GM23248 (cell line): ENCODE results near the gene PSEN2. TPM values are rescaled to one million over a fixed set of nuclear protein-coding genes. Genes with fewer than 3 reads are reported as not detected.

ENCODE experiments used
- DNase-seq: peaks from one replicate; pipeline ENCODE4 v3.0.0-alpha.2; 2015
- H2AFZ ChIP-seq: fragments of 200-600 bp; sonication (generic); 2 replicates; pipeline ENCODE4 v1.6.1; 2016; ENCODE audit warnings: antibody characterized with exemption
- H3F3A ChIP-seq: fragments of 200-600 bp; sonication (generic); 2 replicates; pipeline ENCODE4 v1.6.1; 2016; ENCODE audit warnings: mild to moderate bottlenecking, antibody characterized with exemption, mixed run types; ENCODE audit not compliant: insufficient read depth
- H3K27ac ChIP-seq: fragments of 200-600 bp; sonication (generic); 2 replicates; pipeline ENCODE4 v1.5.1; 2016; ENCODE audit warnings: mild to moderate bottlenecking
- H3K27me3 ChIP-seq: fragments of 200-600 bp; sonication (generic); replicated peaks from 2 replicates; pipeline ENCODE4 v1.6.1; 2016; ENCODE audit warnings: mild to moderate bottlenecking; ENCODE audit not compliant: insufficient read depth
- H3K36me3 ChIP-seq: fragments of 200-600 bp; sonication (generic); 2 replicates; pipeline ENCODE4 v1.6.1; 2016; ENCODE audit warnings: low read depth, mild to moderate bottlenecking
- H3K4me1 ChIP-seq: fragments of 200-600 bp; sonication (generic); 2 replicates; pipeline ENCODE4 v1.6.1; 2016; ENCODE audit warnings: mild to moderate bottlenecking; ENCODE audit not compliant: insufficient read depth
- H3K4me2 ChIP-seq: fragments of 200-600 bp; sonication (generic); one replicate; pipeline ENCODE4 v1.6.1; 2016; ENCODE audit warnings: mild to moderate bottlenecking; ENCODE audit not compliant: unreplicated experiment
- H3K4me3 ChIP-seq: fragments of 200-600 bp; sonication (generic); 2 replicates; pipeline ENCODE4 v1.5.1; 2016; ENCODE audit warnings: mild to moderate bottlenecking
- H3K79me2 ChIP-seq: fragments of 200-600 bp; sonication (generic); 2 replicates; pipeline ENCODE4 v1.6.1; 2016; ENCODE audit warnings: mild to moderate bottlenecking; ENCODE audit not compliant: insufficient read depth
- H3K9ac ChIP-seq: fragments of 200-600 bp; sonication (generic); 2 replicates; pipeline ENCODE4 v1.6.1; 2016; ENCODE audit warnings: mild to moderate bottlenecking
- H3K9me2 ChIP-seq: fragments of 200-600 bp; sonication (generic); 2 replicates; pipeline ENCODE4 v1.6.1; 2016; ENCODE audit warnings: mixed run types, mild to moderate bottlenecking, moderate library complexity; ENCODE audit not compliant: insufficient read depth
- H3K9me3 ChIP-seq: fragments of 200-600 bp; sonication (generic); one replicate; pipeline ENCODE4 v1.6.1; 2017; ENCODE audit warnings: low read depth
- H4K20me1 ChIP-seq: fragments of 200-600 bp; sonication (generic); 2 replicates; pipeline ENCODE4 v1.6.0; 2016; ENCODE audit not compliant: insufficient read depth
- EZH2 ChIP-seq: fragments of 200-600 bp; sonication (generic); IDR thresholded peaks from 2 replicates; pipeline ENCODE4 v1.6.1; 2018; ENCODE audit warnings: antibody characterized with exemption, mild to moderate bottlenecking; ENCODE audit not compliant: insufficient read depth, poor library complexity, severe bottlenecking
- EZH2phosphoT487 ChIP-seq: fragments of 200-600 bp; sonication (generic); IDR thresholded peaks from 2 replicates; pipeline ENCODE4 v1.6.1; 2018; ENCODE audit warnings: antibody characterized with exemption, moderate library complexity, mild to moderate bottlenecking, low read depth; ENCODE audit not compliant: insufficient read depth
- WGBS, 2 experiments: methylation state at CpG; one replicate each; pipeline ENCODE4 v1.1.6; 2015 to 2017; ENCODE audit warnings: low lambda C conversion rate in 2 of 2, low coverage in 1 of 2; ENCODE audit errors: missing lambda C conversion rate in 2 of 2; 5-methylcytosine and 5-hydroxymethylcytosine counted together
- in situ Hi-C: fragments of 300-500 bp; cut with MboI; formaldehyde crosslinking; loops from 2 replicates; pipeline ENCODE4 v1.15.0; 2020
- polyA plus RNA-seq: library from polyadenylated mRNA; unstranded; fragments of >200 nt; fragmentation: Nextera tagmentation; extraction: Ambion mirVana; gene quantifications from 2 replicates; pipeline ENCODE4 v1.2.1, GENCODE V29; 2016
- total RNA-seq: library from RNA; depleted of rRNA; stranded (reverse); fragments of >200 nt; shearing (Covaris generic); gene quantifications from 2 replicates; pipeline ENCODE4 v1.2.3, GENCODE V29; 2014

The PSEN2 gene
- total and polyA plus RNA-seq, 2 experiments from 2014 or later = 7.5 to 13.9 TPM

DNA sequence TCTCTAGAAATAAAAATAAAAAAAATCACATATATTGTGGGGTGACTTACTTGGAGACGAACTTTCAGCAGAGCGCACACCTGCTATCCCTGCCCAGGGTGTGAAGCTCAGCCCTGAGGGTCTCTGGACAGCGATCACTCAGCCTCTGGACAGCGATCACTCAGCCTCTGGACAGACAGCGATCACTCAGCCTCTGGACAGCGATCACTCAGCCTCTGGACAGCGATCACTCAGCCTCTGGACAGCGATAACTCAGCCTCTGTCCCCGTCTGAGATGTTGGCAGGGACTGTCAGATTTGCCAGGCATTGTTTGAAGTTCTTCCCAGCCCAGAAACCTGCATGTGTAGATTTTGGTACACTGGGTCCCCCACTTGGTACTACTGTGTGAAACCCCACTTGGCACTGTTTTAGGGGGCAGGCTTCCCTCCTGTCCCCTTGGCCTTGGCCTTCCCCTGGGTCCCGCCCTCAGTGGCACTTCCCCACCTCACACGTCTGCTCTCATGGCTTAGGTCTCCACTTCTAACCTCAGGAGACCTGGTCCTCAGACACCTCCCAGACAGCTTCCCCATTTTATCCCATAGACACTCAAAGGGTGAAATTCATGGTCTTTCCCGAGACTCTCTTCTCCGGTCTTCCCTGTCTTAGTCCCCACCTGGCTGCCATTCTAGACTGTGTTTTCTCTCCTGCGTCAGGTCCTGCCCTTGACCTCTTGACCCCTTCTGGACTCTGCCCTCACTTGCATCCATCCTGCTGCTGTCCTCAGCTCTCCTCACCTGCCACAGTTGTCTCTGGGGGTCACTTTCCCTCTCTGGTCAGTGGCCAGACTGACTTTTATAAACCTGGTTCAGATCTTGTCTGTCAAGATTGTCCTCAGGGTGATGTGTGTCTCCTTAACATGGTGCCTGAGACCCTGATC, 10.2 kb downstream of the PSEN2 start:
- no peaks in the 10 kb centered on the region for H3K79me2 ChIP-seq
- no peaks in the 10 kb centered on the region for H3K36me3 ChIP-seq
- no peaks in the 10 kb centered on the region for H3K27me3 ChIP-seq
- no peaks in the 10 kb centered on the region for H3F3A ChIP-seq
- H2AFZ ChIP-seq = no peak overlapping the region
- no peak for TF ChIP-seq EZH2
- no peak for TF ChIP-seq EZH2phosphoT487
- no peaks in the 10 kb centered on the region for H3K9me2 ChIP-seq
- no peak overlapping the region for H3K4me2 ChIP-seq
- 93 to 96% methylated on average over 14 of the region's 14 CpGs for WGBS, 2 experiments
- H3K9me3 ChIP-seq = no peaks in the 10 kb centered on the region
- no peak for DNase-seq
- no peaks in the 10 kb centered on the region for H4K20me1 ChIP-seq
- no peak overlapping the region for H3K9ac ChIP-seq
- H3K4me1 ChIP-seq = no peaks in the 10 kb centered on the region; the same call in 1 of the 2 replicates
- in situ Hi-C loops = no loop called here
- no peak overlapping the region for H3K4me3 ChIP-seq
- H3K27ac ChIP-seq = no peak overlapping the region

DNA sequence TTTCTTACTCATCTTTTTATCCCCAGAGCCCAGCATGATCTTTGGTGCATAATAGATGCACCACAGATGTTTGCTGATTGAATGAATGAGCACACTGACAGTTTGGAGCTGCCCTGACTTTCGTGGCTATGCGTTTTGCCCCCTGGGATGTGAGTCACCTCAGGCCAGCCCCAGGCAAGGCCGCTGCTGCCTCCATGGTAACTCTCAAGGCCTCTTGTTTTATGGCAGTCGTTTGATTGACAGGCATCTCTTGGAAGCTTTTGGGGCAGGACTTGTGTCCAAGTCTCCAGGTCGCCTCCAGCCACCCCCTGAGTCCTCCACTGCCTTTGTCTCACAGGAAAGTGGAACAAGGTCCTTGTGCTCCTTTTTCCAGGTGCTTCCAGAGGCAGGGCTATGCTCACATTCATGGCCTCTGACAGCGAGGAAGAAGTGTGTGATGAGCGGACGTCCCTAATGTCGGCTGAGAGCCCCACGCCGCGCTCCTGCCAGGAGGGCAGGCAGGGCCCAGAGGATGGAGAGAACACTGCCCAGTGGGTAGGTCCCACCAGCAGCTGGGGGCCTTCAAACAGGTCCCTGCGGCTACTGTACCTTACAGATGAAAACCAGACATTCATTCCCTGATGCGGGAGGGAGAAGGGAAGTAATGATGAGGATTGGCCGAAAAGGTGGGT, 11.2 kb downstream of the PSEN2 start:
- TF ChIP-seq EZH2 (no peak), EZH2phosphoT487 (no peak)
- H3K36me3 ChIP-seq = no peaks in the 10 kb centered on the region

DNA sequence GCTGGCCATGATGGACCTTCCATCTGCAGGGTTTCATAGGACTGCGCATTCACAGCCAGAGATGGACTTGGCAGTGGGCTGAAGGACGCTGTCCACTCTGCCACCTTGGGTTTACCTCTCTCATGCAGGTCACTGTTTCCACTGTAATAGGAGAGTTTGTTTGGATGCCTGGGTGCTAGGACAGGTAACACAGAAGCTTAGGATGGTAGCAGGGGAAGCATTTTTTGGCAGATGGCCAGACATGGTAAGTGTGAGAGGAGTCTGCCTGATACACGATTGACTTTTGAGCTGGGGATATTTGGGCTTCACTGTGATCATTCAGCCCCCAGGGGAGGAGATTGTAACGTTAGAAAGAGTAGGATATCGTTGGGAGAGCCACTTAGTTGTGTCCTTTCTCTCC, 11.8 kb downstream of the PSEN2 start:
- Histone ChIP-seq H3K27ac (no peak overlapping the region), H3K4me1 (no peaks in the 10 kb centered on the region; the same call in 1 of the 2 replicates), H3K36me3 (no peaks in the 10 kb centered on the region), H3K27me3 (no peaks in the 10 kb centered on the region), H3K79me2 (no peaks in the 10 kb centered on the region), H3K4me2 (no peak overlapping the region), H4K20me1 (no peaks in the 10 kb centered on the region), H3K9me2 (no peaks in the 10 kb centered on the region), H2AFZ (no peak overlapping the region), H3F3A (no peaks in the 10 kb centered on the region), H3K4me3 (no peak overlapping the region), H3K9ac (no peak overlapping the region), H3K9me3 (no peaks in the 10 kb centered on the region)
- TF ChIP-seq EZH2 (no peak), EZH2phosphoT487 (no peak)
- no peak for DNase-seq
- WGBS, 2 experiments = 75 to 78% methylated on average over 5 of the region's 5 CpGs
- in situ Hi-C loops = no loop called here

More for the DNA sequence above, 11.2 kb downstream of the PSEN2 start:
- Histone ChIP-seq H3K4me2 (no peak overlapping the region), H3F3A (no peaks in the 10 kb centered on the region), H3K27ac (no peak overlapping the region), H3K27me3 (no peaks in the 10 kb centered on the region), H3K4me3 (no peak overlapping the region), H3K79me2 (no peaks in the 10 kb centered on the region), H2AFZ (no peak overlapping the region), H4K20me1 (no peaks in the 10 kb centered on the region), H3K4me1 (no peaks in the 10 kb centered on the region; the same call in 1 of the 2 replicates), H3K9ac (no peak overlapping the region), H3K9me3 (no peaks in the 10 kb centered on the region), H3K9me2 (no peaks in the 10 kb centered on the region)
- DNase-seq = no peak
- 90 to 92% methylated on average over 15 of the region's 15 CpGs for WGBS, 2 experiments
- in situ Hi-C loops = no loop called here

DNA sequence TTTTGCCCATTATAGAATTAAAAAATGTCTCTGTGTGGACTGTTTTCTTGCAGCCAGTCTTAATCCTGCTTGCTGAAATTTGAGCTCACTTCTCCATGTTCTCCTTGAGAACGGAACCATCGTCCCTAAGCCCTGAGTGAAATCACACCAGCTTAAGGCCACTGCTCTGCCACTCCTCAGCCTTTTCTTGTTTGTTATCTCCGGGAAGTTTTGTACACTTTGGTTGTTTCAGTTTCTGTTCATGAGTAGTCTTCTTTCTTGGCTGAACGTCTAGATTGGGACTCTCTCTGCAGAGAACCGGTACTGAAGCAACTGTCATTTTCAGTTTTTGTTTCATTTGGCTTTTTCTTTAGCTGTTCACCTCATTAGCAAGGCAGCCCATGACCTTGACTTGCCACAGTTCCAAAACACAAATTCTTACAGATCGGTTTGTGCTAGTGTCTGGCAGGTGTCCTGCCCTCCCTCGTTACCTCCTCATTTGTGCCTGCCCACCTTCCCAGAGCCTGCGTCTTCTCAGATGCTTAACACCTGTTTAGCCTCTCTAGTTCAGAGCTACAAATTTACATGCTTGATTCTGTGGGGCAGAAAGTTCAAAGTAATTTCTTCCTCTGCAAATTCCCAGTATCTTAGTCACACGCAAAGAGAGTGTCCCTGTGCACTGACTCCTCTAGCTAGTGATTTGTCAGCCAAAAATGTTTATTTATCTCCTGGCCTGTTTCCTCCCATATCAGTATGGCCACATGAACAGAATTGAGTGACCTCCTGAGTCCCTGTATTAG, 12.4 kb downstream of the PSEN2 start:
- in situ Hi-C loops = no loop called here
- H3K36me3 ChIP-seq = no peaks in the 10 kb centered on the region
- H3K79me2 ChIP-seq = no peaks in the 10 kb centered on the region
- no peak overlapping the region for H3K27ac ChIP-seq
- H3K4me3 ChIP-seq = no peak overlapping the region
- H2AFZ ChIP-seq = no peak overlapping the region
- 82 to 84% methylated on average over 9 of the region's 9 CpGs for WGBS, 2 experiments
- TF ChIP-seq EZH2phosphoT487 (no peak), EZH2 (no peak)
- no peak overlapping the region for H3K4me2 ChIP-seq
- H3K4me1 ChIP-seq = no peaks in the 10 kb centered on the region; the same call in 1 of the 2 replicates
- no peaks in the 10 kb centered on the region for H3K9me3 ChIP-seq
- DNase-seq = peak; percentile 45
- no peaks in the 10 kb centered on the region for H3K27me3 ChIP-seq
- H3K9me2 ChIP-seq = no peaks in the 10 kb centered on the region
- no peak overlapping the region for H3K9ac ChIP-seq
- H4K20me1 ChIP-seq = no peaks in the 10 kb centered on the region
- no peaks in the 10 kb centered on the region for H3F3A ChIP-seq
